H1 (cell line): ENCODE measurements around the gene TSHZ2. TPM values are rescaled to one million over a fixed set of nuclear protein-coding genes. Genes with fewer than 3 reads are reported as not detected.

Experiments
- CTCF ChIA-PET: fragments of 300-600 bp; sonication (Branson Sonifier 250); formaldehyde crosslinking; loops from one replicate; lab custom pipeline; 2021; ENCODE audit not compliant: partially characterized antibody; lab: Charles Lee
- POLR2A ChIA-PET: fragments of 300-600 bp; sonication (Branson Sonifier 250); formaldehyde crosslinking; loops from one replicate; lab custom pipeline; 2021; ENCODE audit warnings: inconsistent platforms; ENCODE audit not compliant: partially characterized antibody; lab: Charles Lee
- DNase-seq, 2 experiments: peaks; one replicate each; pipeline versions ENCODE4 v3.0.0 to v3.0.0-alpha.2; 2010 to 2022; ENCODE audit warnings: low spot score in 2 of 2, low read depth in 1 of 2, mixed read lengths in 1 of 2
- FAIRE-seq: peaks from 2 replicates; lab custom pipeline; 2011; peaks lifted over from hg19 to GRCh38; lab: Jason Lieb, UNC
- H2AFZ ChIP-seq: 2 replicates; pipeline ENCODE4 v1.8.1; 2012; ENCODE audit warnings: low read length, inconsistent platforms
- H2AK5ac ChIP-seq: 2 replicates; pipeline ENCODE4 v1.6.1; 2013; ENCODE audit warnings: low read depth, low read length
- H2BK120ac ChIP-seq: replicated peaks from 2 replicates; pipeline ENCODE3; 2013; ENCODE audit warnings: low read depth, low read length, inconsistent platforms
- H2BK12ac ChIP-seq: 2 replicates; pipeline ENCODE4 v1.6.1; 2013; ENCODE audit warnings: low read depth, low read length
- H2BK15ac ChIP-seq: 2 replicates; pipeline ENCODE4 v1.6.1; 2013; ENCODE audit warnings: low read length
- H2BK20ac ChIP-seq: 2 replicates; pipeline ENCODE4 v1.6.1; 2013; ENCODE audit warnings: low read length
- H2BK5ac ChIP-seq: 2 replicates; pipeline ENCODE4 v1.6.1; 2013; ENCODE audit warnings: low read depth, low read length
- H3K14ac ChIP-seq: 2 replicates; pipeline ENCODE4 v1.6.1; 2013; ENCODE audit warnings: inconsistent platforms; ENCODE audit not compliant: insufficient read length
- H3K18ac ChIP-seq: 2 replicates; pipeline ENCODE4 v1.6.1; 2013; ENCODE audit warnings: low read length; ENCODE audit errors: extremely low read depth
- H3K23ac ChIP-seq: 2 replicates; pipeline ENCODE4 v1.6.1; 2013; ENCODE audit warnings: inconsistent platforms; ENCODE audit not compliant: insufficient read length
- H3K23me2 ChIP-seq: 2 replicates; pipeline ENCODE4 v1.6.1; 2013; ENCODE audit warnings: low read depth, low read length
- H3K27ac ChIP-seq: 2 replicates; pipeline ENCODE4 v1.6.1; 2011; ENCODE audit warnings: low read depth, low read length, inconsistent platforms
- H3K27me3 ChIP-seq, 4 experiments: replicated peaks in 1 of 4; 1 replicate in 1 of 4; 2 replicates in 3 of 4; pipeline versions ENCODE4 v1.6.1 to v1.8.1; 2011 to 2013; ENCODE audit warnings: low read length in 3 of 4, mild to moderate bottlenecking in 3 of 4, inconsistent platforms in 2 of 4, mixed read lengths in 2 of 4, moderate library complexity in 1 of 4; ENCODE audit not compliant: control insufficient read depth in 3 of 4, insufficient read depth in 3 of 4; ENCODE audit errors: extremely low read depth in 1 of 4
- H3K36me3 ChIP-seq, 4 experiments: 2 replicates each; pipeline versions ENCODE4 v1.6.1 to v1.8.1; 2011 to 2013; ENCODE audit warnings: mild to moderate bottlenecking in 4 of 4, low read length in 3 of 4, moderate library complexity in 2 of 4, control low read depth in 1 of 4, inconsistent platforms in 1 of 4; ENCODE audit not compliant: insufficient read depth in 4 of 4, control insufficient read depth in 2 of 4
- H3K4ac ChIP-seq: replicated peaks from 2 replicates; pipeline ENCODE3; 2013; ENCODE audit warnings: low read length, low read depth, mixed read lengths, inconsistent platforms; ENCODE audit not compliant: insufficient read length
- H3K4me1 ChIP-seq, 4 experiments: replicated peaks in 1 of 4; 1 replicate in 1 of 4; 2 replicates in 3 of 4; pipeline versions ENCODE4 v1.6.1 to v1.8.1; 2011 to 2013; ENCODE audit warnings: low read length in 3 of 4, inconsistent platforms in 2 of 4, mixed read lengths in 1 of 4; ENCODE audit not compliant: insufficient read depth in 4 of 4, control insufficient read depth in 3 of 4
- H3K4me2 ChIP-seq, 2 experiments: 2 replicates each; pipeline versions ENCODE4 v1.6.1 to v1.8.1; 2011 to 2013; ENCODE audit warnings: low read depth in 2 of 2, low read length in 2 of 2, control low read depth in 1 of 2, inconsistent platforms in 1 of 2, mild to moderate bottlenecking in 1 of 2; ENCODE audit not compliant: insufficient read depth in 1 of 2
- H3K4me3 ChIP-seq, 4 experiments: fragments of 200-600, 300-600 bp in 1 of 4; sonication (generic), shearing (Covaris generic), sonication (Bioruptor Twin) in 1 of 4; 2 replicates each; pipeline versions ENCODE4 v1.5.1 to v1.8.1; 2011 to 2016; ENCODE audit warnings: low read length in 4 of 4, low read depth in 3 of 4, control low read depth in 2 of 4, inconsistent platforms in 2 of 4, mild to moderate bottlenecking in 2 of 4, mixed read lengths in 1 of 4, moderate library complexity in 1 of 4; ENCODE audit not compliant: insufficient read depth in 2 of 4; ENCODE audit errors: extremely low read depth in 1 of 4
- H3K56ac ChIP-seq: replicated peaks from 2 replicates; pipeline ENCODE3; 2013; ENCODE audit warnings: low read depth, mild to moderate bottlenecking, mixed read lengths, low read length, inconsistent platforms; ENCODE audit not compliant: insufficient read length
- H3K79me1 ChIP-seq: 2 replicates; pipeline ENCODE4 v1.6.1; 2013; ENCODE audit warnings: low read depth, low read length, control low read depth
- H3K79me2 ChIP-seq, 2 experiments: 2 replicates each; pipeline versions ENCODE4 v1.6.1 to v1.8.1; 2012 to 2013; ENCODE audit warnings: low read length in 2 of 2, mild to moderate bottlenecking in 2 of 2, inconsistent platforms in 1 of 2; ENCODE audit not compliant: insufficient read depth in 2 of 2, control insufficient read depth in 1 of 2
- H3K9ac ChIP-seq, 4 experiments: replicated peaks in 1 of 4; 1 replicate in 1 of 4; 2 replicates in 3 of 4; pipeline versions ENCODE4 v1.6.1 to v1.8.1; 2011 to 2013; ENCODE audit warnings: low read depth in 3 of 4, low read length in 3 of 4, control low read depth in 2 of 4, mild to moderate bottlenecking in 2 of 4, moderate library complexity in 2 of 4, inconsistent platforms in 1 of 4; ENCODE audit errors: extremely low read depth in 1 of 4
- H3K9me3 ChIP-seq, 2 experiments: 2 replicates each; pipeline versions ENCODE4 v1.6.1 to v1.8.1; 2012 to 2013; ENCODE audit warnings: mild to moderate bottlenecking in 2 of 2, moderate library complexity in 2 of 2, control low read depth in 1 of 2, inconsistent platforms in 1 of 2, low read depth in 1 of 2, low read length in 1 of 2, mixed read lengths in 1 of 2; ENCODE audit not compliant: insufficient read depth in 2 of 2
- H4K20me1 ChIP-seq, 2 experiments: replicated peaks in 1 of 2; 2 replicates each; pipeline versions ENCODE3 to v1.8.1; 2011 to 2013; ENCODE audit warnings: inconsistent platforms in 2 of 2, low read length in 2 of 2, mild to moderate bottlenecking in 1 of 2; ENCODE audit not compliant: insufficient read depth in 2 of 2, control insufficient read depth in 1 of 2
- H4K5ac ChIP-seq: 2 replicates; pipeline ENCODE4 v1.6.1; 2013; ENCODE audit warnings: low read length, low read depth, mixed read lengths, inconsistent platforms; ENCODE audit not compliant: insufficient read length
- H4K8ac ChIP-seq: 2 replicates; pipeline ENCODE4 v1.8.0; 2013; ENCODE audit warnings: mild to moderate bottlenecking, moderate library complexity, low read length, inconsistent platforms; ENCODE audit not compliant: insufficient read depth; ENCODE audit errors: extremely low read depth
- H4K91ac ChIP-seq: replicated peaks from 2 replicates; pipeline ENCODE3; 2013; ENCODE audit warnings: low read length, mixed read lengths, inconsistent platforms; ENCODE audit not compliant: insufficient read length
- BACH1 ChIP-seq: IDR thresholded peaks from 2 replicates; pipeline ENCODE4 v1.6.1; 2012; ENCODE audit warnings: low read length, improper control_type of control experiment
- CHD1 ChIP-seq: IDR thresholded peaks from 2 replicates; pipeline ENCODE4 v1.6.1; 2012; ENCODE audit warnings: low read depth, low read length, improper control_type of control experiment
- CREB1 ChIP-seq: IDR thresholded peaks from 2 replicates; pipeline ENCODE4 v1.6.1; 2012; ENCODE audit warnings: inconsistent platforms
- CTBP2 ChIP-seq: IDR thresholded peaks from 2 replicates; pipeline ENCODE4 v1.7.0; 2011; ENCODE audit warnings: borderline replicate concordance, mild to moderate bottlenecking, moderate library complexity, mixed read lengths, low read length; ENCODE audit not compliant: insufficient read depth, insufficient read length
- FOSL1 ChIP-seq: IDR thresholded peaks from 2 replicates; pipeline ENCODE4 v1.6.1; 2011; ENCODE audit warnings: mild to moderate bottlenecking, low read depth, low read length, moderate library complexity; ENCODE audit not compliant: insufficient read depth
- POLR2AphosphoS5 ChIP-seq: IDR thresholded peaks from 2 replicates; pipeline ENCODE4 v1.6.1; 2011; ENCODE audit warnings: low read depth, low read length
- POU5F1 ChIP-seq: IDR thresholded peaks from 2 replicates; pipeline ENCODE4 v1.6.1; 2011; ENCODE audit warnings: low read depth, mild to moderate bottlenecking, low read length, moderate library complexity
- SP4 ChIP-seq: IDR thresholded peaks from 2 replicates; pipeline ENCODE4 v1.6.1; 2012; ENCODE audit warnings: low read length, inconsistent platforms
- WGBS, 2 experiments: shearing (Covaris generic) in 1 of 2; methylation state at CpG; one replicate each; pipeline versions ENCODE4 v1.1.6 to v1.1.7; 2013 to 2015; ENCODE audit warnings: low lambda C conversion rate in 2 of 2, mixed read lengths in 2 of 2, inconsistent platforms in 1 of 2, low coverage in 1 of 2, missing lambda C conversion rate in 1 of 2; ENCODE audit not compliant: insufficient replicate concordance in 2 of 2, insufficient coverage in 1 of 2, insufficient read length in 1 of 2; ENCODE audit errors: extremely low coverage in 1 of 2, missing lambda C conversion rate in 1 of 2; 5-methylcytosine and 5-hydroxymethylcytosine counted together
- polyA plus RNA-seq, 7 experiments: library from polyadenylated mRNA; depleted of rRNA in 3 of 7; stranded (reverse) in 5 of 7; unstranded in 2 of 7; fragments of >200 nt in 5 of 7; fragments of 200-250 nt in 2 of 7; gene quantifications; 1 replicate in 5 of 7; 2 replicates in 1 of 7; 4 replicates in 1 of 7; pipeline versions ENCODE4 v1.2.1 to v1.2.3, GENCODE V29; 2011 to 2013; ENCODE audit warnings: missing spikeins in 2 of 7, mixed read lengths in 2 of 7
- total RNA-seq: library from RNA; stranded (reverse); fragmentation: NEBNext Ultra II Directional; extraction: Animal tissue kit (Norgen Biotek cat#: 25700); gene quantifications from 2 replicates; pipeline ENCODE4 v1.2.1, GENCODE V29; 2021
- TF ChIP-seq, protein P1 (sequence below): IDR thresholded peaks from 2 replicates; pipeline ENCODE4 v1.6.1; 2012; ENCODE audit warnings: inconsistent platforms

Gene TSHZ2
- total and polyA plus RNA-seq, 2 of the 8 experiments (the other 6 are each of a cell fraction or from before 2014, with no cell fraction given) = 0.14 to 0.30 TPM

- Histone ChIP-seq H3K27ac (no peak overlapping the region), H3K36me3 (no peaks in the 10 kb centered on the region), H4K8ac (no peak overlapping the region), H3K23ac (no peak overlapping the region), H3K4me1 (peaks cover 0 to 3% (median 2%) of the 10 kb centered on the region in 4 experiments; a peak in 4 of 7 replicates), H3K14ac (no peak overlapping the region), H3K4me3 (no peak overlapping the region), H2BK12ac (no peak overlapping the region), H3K4ac (no peak overlapping the region), H2BK5ac (no peak overlapping the region), H3K18ac (no peak overlapping the region), H3K27me3 (no peaks in the 10 kb centered on the region), H3K4me2 (no peak overlapping the region), H4K20me1 (no peaks in the 10 kb centered on the region), H4K5ac (no peak overlapping the region), H3K9me3 (no peaks in the 10 kb centered on the region; a peak in 2 of 4 replicates), H3K79me2 (no peaks in the 10 kb centered on the region), H4K91ac (no peak overlapping the region), H2AFZ (no peak overlapping the region), H3K56ac (no peak overlapping the region), H2BK15ac (no peak overlapping the region), H3K79me1 (no peaks in the 10 kb centered on the region), H2BK20ac (no peak overlapping the region), H2BK120ac (no peak overlapping the region), H3K9ac (no peak overlapping the region), H3K23me2 (peaks cover 5% of the 10 kb centered on the region; the same call in 1 of the 2 replicates), H2AK5ac (no peak overlapping the region)
- DNase-seq (no peak), FAIRE-seq (no peak)
- TF ChIP-seq CREB1 = no peak
- TF ChIP-seq SP4 = no peak
- TF ChIP-seq, protein P1, sequence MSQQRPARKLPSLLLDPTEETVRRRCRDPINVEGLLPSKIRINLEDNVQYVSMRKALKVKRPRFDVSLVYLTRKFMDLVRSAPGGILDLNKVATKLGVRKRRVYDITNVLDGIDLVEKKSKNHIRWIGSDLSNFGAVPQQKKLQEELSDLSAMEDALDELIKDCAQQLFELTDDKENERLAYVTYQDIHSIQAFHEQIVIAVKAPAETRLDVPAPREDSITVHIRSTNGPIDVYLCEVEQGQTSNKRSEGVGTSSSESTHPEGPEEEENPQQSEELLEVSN = no peak
- no peak for TF ChIP-seq FOSL1
- TF ChIP-seq CHD1 = no peak
- TF ChIP-seq POU5F1 = no peak
- TF ChIP-seq CTBP2 = no peak
- TF ChIP-seq BACH1 = no peak
- no peak for TF ChIP-seq POLR2AphosphoS5
- POLR2A ChIA-PET = no interaction called here
- CTCF ChIA-PET = interaction anchor here (0.9 kb wide), 1 partner anchor 11 kb away, joined by 3 read pairs; no protein-coding TSS in a partner anchor
- WGBS, 2 experiments = 95% methylated on average over 7 of the region's 7 CpGs; no CpG with 5 or more reads in 1 of the 2 experiments
Measured at GRCh38 chr20:53069132-53069531, 97.0 kb downstream of the TSHZ2 start.
